Hematopoietic multipotent progenitor cell treated with erythropoietin and hydrocortisone succinate and interleukin-3 and kit ligand, for 4 days (in vitro differentiated cells): ENCODE results near the gene SIRPA.

Source experiments
- DNase-seq: peaks from one replicate; pipeline ENCODE4 v3.0.0-alpha.2; 2015

SIRPA gene

DNA sequence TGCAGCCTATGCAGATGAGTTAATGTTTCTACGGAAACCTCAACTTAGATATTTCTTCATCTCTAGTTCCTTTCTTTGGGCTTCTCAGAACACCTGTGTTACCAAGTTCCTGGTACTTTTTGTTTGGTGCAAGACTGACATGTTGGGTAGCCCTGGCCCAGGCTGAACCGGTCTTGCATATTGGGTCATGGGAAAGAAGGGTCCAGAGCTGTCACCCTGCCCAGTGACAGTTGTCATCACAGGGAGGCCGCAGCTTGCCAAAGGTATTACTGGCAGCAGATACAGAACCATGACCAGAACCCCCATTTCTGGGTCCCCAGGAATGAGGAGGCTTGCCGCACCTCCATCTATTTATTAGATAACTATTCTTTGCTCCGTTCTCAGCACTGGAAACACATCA, 58.4 kb downstream of the SIRPA start:
- no peak for DNase-seq

DNA sequence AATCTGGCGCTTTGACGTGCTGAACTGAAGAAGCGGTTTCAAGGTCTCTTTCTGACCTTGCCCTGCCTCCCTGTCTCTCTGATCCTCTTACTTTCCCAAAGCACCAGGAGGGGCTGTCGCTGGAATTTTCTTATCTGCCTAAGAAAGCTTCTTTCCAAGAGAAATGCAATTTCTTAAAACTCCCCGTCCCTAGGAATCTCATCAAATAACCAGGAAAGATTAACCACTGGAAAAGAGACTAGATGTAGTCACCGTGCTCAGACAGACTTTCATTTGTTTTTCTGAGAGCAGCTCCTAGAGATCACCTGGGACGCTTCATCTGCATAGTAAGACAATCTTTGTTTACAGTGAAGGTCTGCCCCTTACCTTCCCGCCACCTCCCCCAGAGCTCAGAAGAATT, 60.0 kb downstream of the SIRPA start:
- no peak for DNase-seq

DNA sequence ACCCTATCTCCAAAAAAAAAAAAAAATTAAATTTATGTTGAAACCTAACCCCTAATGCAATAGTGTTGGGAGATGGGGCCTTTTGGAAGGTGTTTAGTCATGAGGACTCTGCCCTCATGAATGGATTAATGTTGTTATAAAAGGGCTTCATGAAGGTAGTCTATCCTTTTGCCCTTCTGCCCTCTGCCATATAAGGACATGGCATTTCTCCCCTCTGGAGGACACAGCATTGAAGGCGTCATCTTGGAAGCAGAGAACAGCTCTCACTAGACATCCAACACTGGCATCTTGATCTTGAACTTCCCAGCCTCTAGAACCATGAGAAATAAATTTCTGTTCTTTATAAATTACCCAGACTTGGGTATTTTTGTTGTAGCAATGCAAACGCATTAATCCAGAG, 63.2 kb downstream of the SIRPA start:
- DNase-seq: no peak

DNA sequence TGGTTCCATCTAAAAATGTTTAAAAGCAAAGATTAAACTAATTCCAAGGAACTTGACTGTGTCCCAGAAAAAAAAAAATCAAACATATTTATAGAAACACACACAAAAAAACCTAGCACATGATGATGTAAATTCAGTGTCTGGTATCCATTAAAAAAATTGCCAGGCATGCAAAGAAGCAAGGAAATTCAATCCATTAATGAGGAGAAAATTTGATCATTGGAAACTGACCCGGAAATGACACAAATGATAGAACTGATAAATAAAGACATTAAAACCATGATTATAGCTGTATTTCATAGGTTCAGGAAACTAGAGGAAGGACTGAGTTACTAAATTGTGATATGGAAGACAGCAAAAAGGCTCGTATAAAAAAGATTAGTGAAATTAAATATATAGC, 63.9 kb downstream of the SIRPA start:
- no peak for DNase-seq

DNA sequence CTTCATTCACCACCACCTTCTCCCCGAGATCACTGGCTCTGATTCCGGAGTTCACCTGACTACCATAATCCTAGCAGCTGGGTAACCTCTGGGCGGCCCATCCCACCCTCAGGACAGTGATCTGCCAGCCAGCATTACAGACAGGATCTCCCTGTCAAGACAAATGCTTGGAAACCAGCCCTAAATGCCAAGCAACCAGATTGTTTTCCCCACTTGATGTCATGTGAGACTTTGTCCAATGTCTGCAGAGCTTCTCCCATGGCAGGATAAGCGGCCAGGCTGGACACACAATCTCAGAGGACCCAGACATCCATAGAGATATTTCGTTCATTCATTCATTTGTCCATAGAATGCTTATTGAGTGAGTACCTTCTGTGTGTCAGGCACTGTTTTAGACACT, 66.2 kb downstream of the SIRPA start:
- no peak for DNase-seq

DNA sequence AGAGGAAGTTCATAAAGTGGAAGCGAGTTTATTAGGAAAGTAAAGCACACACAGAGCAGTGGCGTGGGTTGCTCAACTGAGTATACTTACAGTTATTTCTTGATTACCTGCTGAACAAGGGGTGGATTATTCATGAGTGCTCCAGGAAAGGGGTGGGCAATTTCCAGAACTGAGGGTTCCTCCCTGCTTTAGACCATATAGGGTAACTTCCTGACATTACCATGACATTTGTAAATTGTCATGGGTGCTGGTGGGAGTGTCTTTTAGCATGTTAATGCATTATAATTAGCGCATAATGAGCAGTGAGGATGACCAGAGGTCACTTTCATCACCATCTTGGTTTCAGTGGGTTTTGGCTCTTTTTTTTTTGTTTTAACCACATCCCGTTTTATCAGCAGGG, 68.9 kb downstream of the SIRPA start:
- DNase-seq: peak; percentile 56

DNA sequence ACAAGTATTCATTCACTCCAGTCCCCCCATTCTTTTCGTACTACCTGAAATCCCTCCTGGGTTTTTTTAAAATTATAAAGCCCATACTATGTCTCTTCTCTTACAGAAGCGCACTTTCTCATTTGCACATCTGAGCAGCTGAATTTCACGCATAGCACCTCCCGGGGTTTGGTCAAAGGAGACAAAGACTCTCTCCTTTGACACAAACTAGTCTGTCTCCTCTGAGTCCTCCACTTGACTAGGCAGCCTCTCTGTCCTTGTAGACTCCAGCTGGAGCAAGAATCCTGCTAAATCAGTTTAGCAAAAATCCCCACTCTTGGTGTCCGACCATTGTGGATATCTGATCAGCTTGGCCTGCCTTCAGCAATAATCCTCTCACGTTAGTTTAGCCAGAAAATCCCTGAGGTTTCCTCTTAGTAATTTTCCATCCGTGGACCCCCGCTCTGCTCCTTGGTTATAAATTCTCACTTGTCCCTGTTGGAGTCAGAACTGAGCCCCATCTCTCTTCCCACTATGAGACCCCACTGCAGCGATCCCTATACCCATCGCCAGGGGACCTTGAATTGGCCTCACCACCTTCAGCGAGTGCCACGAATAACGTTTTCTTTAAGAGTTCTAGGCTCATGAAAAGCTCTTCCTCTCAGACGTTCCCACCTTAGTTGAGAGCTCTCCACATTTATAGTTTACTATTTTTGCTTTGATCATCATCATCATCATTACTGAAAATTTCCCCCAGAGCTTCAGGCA, 69.6 kb downstream of the SIRPA start:
- peak; percentile 27 for DNase-seq

DNA sequence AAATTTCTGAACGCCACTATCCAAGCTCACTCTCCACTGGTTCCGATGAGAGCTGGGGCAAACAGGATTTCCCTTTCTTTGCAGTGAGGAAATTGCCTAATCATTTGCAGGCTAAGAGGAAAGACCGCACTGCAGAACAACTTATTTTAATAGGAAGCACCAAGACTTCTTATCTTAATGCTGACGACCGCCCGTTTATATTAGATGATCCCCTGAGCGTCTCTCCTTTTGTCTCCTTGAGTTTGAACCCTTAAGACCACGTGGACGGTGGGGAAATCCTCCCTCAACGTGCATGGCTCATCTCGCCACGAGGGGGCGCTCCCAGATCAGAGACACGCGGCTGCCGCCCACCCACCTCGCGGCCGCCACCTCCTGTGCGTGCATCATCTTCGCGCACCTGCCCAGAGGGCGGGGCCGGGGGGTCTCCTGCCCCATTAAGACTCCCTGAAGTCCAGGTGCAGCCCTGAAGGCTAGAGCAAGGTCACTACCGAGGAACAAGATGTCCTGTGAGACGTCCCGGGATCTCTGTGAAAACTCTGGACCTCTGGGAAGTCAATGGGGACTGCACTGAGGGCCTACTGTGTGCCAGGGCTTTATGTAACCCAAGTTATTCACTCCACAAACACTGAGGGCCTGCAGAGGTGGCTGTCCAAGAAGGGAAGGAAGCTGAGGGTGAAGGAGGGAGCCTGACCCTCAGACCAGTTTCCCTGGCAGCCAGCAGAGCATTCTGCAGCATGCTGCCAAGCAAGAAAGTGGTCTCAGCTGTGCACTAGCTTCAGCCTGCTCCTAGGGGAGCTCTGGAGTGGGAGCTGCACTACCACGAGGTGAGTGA, 70.5 kb downstream of the SIRPA start:
- peak; percentile 87 for DNase-seq

DNA sequence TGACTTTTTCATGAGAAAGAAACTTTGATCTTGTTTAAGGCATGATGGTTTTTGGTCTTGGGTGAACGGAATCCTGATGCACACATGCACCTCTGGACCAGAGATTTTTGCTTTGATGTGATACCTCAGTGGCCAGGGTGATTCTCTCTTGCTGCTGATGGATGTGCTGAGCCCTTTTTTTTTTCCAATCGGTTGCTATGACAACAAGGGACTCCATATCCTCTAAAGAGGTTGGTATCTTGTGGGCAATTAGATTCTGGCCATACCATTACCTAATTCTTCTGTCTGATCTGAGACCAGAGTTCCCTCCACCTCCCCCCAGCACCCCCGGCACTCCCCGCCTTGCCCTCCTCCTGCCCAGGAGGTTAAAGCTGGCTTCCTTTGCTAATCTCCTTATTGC, 73.8 kb downstream of the SIRPA start:
- no peak for DNase-seq

DNA sequence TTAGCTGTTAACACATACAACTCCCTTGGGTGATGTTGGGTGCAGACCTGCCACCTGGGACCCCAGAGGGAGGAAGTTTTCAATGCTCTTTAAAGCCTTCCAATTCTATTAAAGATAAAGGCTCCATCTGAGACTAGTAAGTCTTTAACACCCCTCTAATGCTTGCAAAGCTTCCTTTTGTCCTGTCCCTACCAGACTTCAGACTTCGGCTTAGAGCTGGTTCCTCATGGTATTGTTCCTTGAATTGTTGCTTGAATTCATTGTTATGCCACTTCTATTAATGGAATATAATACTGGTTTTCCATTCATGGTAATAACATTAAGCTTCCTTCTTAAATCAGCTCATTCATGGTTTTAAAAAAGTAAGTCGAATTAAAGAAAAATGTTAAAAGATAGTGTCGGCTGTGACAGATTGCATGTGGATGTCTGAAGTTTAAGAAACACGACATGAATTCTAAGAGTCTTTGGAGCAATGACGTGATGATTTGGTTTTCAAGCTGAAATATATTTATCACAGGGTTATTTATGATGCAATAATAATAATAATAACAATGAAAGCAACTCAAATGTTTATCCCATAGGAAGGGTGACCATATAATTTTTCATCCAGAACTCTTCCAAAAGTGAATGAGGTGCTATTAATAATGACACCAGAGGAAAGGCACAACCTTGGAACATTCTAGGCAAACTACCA, 76.8 kb downstream of the SIRPA start:
- DNase-seq: no peak

DNA sequence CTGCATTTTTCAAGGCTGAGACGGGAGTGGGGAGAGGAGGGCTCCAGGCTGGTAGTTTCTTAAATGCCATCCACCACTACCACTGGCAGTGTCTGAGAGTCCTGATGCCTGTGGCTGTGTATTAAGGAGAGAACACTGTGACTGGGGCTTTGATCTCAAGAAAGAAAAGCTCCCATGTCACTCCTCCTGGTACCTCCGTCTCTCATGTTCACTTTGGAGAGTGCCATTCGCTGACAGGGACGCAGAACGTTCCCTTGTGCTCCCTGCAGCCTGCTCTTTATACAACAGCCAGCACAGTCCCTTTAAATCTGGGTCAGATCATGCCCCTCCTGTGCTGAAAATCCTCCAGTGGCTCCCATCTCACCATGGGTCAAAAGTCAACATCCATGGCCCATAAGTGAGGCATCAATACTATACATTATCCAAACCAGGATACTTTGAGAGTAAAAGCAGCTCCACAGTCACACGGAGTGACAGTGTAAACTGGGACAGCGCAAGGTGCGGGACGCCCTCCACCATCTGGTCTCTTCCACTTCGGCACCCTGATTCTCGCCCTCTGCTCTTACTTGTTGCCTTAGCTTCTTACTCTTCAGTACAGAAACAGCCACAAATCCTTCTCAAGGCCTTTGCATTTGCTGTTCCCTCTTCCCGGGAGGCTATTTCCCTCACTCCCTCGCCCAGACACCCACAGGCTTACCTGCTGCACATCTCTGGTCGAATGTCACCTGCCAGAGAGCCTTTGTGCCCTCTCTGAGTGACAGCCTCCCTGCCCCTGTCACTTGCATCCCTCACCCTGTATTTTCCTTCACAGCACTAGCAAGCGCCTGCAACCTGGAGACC, 78.6 kb downstream of the SIRPA start:
- no peak for DNase-seq

DNA sequence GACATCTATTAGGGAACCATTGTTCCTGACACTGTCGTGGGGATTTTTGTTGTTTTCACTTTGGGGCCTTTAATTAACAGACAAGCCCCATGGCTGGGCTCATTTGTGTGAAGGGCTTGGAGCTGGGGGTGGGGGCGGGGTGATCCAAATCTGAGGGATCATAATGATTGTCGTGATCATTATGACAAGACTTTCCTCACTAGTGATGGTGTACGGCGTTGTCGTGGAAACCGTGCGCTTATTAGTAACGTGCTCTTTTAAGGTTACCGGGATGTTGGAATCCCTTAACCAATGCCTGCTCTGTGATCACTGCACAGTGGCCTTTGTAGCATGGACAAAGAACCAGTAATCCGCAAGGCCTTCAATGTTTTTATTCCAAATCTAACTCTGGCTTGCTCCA, 80.1 kb downstream of the SIRPA start:
- no peak for DNase-seq

DNA sequence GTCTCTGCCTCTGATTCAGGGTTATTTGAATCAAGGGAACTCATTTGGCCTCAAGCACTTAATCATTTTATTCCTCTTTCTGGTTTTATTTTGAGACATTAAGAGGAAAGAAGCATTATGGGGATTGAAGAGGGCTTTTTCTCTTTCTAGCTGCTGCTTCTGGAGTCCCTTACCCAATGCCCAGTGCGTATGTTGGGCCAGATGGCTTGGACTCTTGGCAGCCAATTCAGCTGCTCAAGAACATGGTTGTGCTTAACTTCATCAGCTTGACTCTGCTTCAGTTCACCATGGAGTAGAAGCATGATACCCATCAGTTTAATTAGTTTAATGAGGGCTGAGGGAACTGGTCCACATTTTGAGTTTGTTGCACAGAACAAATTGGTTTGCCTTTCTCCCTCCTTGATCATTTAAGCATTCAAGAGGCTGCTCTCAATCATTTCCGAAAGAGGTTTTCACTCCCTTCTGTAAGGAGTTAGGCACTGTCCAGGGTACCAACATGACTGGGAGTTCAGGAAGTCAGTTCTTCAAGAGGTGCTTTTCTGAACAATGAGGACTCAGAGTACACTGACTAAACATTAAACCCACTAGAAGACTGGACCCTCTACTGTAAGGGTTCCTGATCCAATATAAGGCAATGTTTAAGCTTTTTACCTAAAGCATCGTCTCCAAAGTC, 84.0 kb downstream of the SIRPA start:
- no peak for DNase-seq

DNA sequence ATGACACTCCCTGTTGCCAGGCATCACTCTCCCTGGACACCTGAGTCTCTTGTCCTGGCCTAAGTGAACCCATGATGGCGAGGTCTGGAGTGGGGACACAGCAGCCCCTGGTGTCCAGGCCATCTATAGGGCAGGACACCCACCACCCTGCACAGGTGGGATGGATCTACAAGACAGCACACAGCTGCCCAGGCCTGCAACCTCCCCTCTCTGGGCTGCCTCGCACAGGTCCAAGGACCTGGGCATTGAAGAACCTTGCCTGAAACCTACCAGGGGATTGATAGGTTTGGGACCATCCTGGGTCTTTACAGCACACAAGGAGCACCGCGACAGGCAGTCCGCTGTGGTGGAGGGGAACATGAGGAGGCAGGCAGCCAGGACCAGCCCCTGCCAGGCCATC, 87.5 kb downstream of the SIRPA start:
- DNase-seq: no peak

DNA sequence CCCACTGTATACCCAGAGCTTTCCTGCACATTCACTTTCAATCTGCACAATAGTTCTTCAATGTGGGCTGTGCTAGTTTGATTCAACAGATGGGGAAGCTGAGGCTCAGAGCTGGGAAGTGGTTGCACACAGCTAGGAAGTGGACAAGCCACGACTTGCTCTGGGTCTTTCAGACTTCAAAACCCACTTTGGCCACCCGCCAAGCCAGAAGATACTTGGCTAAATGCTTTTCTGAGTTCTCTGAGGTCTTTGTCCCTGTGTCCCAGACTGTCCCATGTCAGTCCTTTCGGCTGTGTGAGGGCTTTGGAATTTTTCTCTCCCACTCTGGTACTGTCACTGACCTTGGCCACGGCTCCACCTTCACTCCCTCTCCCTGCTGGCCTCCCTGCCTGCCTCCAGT, 88.1 kb downstream of the SIRPA start:
- peak; percentile 50 for DNase-seq

DNA sequence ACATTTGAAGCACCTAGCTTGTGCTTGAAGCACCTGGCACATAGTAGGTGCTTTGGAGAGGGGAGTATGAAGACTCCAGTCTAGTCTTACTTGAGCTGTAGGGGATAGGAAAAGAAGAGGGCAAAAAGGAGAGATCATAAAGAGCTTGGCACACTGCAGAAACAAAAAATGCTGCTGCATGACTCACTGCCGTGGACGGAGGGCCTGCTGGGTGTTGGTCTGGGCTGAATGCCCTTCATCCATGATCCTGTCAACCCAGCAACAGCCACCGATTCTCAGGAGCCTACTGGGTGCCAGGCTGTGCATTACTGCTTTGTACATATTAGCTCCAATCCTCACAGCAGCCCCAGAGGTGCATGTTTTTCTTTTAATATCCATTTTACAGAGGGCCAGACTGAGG, 92.6 kb downstream of the SIRPA start:
- no peak for DNase-seq
